ENCODE results near the gene EFCAB6.

EFCAB6 gene

DNA sequence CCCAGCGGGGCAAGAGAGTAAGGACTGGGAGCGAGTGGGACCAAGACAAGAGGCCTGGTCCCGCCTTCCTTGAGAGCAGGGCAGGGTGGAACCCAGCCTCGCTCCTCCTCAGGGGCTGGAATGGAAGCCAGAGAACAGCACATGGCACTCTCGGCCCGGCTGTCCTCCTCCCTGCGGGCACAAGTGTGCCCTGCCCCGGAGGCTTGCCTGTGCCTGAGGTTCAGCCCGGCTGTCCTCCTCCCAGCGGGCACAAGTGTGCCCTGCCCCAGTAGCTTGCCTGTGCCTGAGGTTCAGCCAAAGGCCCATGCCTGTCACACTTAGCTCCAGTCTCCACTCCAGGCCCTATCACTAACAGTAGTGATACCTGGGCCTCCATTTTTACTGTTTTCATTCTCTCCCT lies 26.1 kb upstream of the EFCAB6 start:
- no peak overlapping the region for H3K27ac ChIP-seq
- TF ChIP-seq, protein P1, sequence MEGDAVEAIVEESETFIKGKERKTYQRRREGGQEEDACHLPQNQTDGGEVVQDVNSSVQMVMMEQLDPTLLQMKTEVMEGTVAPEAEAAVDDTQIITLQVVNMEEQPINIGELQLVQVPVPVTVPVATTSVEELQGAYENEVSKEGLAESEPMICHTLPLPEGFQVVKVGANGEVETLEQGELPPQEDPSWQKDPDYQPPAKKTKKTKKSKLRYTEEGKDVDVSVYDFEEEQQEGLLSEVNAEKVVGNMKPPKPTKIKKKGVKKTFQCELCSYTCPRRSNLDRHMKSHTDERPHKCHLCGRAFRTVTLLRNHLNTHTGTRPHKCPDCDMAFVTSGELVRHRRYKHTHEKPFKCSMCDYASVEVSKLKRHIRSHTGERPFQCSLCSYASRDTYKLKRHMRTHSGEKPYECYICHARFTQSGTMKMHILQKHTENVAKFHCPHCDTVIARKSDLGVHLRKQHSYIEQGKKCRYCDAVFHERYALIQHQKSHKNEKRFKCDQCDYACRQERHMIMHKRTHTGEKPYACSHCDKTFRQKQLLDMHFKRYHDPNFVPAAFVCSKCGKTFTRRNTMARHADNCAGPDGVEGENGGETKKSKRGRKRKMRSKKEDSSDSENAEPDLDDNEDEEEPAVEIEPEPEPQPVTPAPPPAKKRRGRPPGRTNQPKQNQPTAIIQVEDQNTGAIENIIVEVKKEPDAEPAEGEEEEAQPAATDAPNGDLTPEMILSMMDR (conservative IDR thresholded peaks at IDR 0.05; ENCODE audit: low read depth): no peak
- ChIA-PET CTCF (no interaction called here), POLR2A (ENCODE audit: low non-redundant PET) (no interaction called here)
- no peak for DNase-seq (ENCODE audit: low spot score)

DNA sequence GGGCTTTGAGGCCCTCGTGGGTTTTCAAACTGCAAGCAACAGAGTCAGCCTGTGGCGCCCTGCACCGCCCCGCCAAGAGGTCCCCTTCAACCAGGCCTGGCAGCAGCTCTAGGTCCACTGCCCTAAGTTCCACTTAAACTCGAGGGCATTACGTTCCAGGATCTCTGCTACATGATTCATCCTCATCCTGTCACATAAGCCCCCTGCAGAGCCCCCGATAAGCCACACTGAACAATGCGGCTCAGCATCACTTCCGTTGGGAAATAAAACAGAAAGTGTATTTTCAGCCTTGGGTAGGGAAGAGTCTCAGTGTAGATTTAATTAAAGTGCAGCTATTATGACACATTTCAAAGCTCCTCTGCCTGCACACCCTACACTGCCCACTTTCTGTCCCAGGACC lies 25.6 kb upstream of the EFCAB6 start:
- no peak overlapping the region for H3K27ac ChIP-seq
- TF ChIP-seq, protein P1 (conservative IDR thresholded peaks at IDR 0.05; ENCODE audit: low read depth): no peak
- ChIA-PET POLR2A (ENCODE audit: low non-redundant PET) (no interaction called here), CTCF (interaction anchor here (0.5 kb wide), 1 partner anchor 11 kb away, joined by 3 read pairs; no protein-coding TSS in a partner anchor)
- DNase-seq (ENCODE audit: low spot score): no peak

DNA sequence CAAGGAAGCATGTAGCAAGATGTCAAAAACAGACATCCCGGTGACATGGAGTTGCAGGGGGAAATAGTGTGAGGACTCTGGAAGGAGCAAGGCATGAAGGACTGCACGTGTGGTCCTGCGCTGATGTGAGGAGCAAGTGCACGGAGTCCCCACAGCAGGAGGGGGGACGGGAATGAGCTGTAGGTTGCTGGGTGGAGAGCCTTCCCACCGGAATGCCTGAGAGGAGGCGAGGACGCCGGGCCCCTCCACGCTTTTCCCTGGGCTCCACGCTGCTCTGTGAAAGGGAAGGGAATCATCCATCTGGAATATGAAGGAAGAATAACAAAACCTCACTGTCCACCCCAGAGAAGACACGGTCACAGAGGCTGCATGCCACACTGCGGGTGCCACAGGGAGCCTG lies 23.6 kb upstream of the EFCAB6 start:
- TF ChIP-seq, protein P1 (conservative IDR thresholded peaks at IDR 0.05; ENCODE audit: low read depth): no peak
- CTCF ChIA-PET: interaction anchor here (0.6 to 0.7 kb wide), 2 partner anchors 625 to 994 kb away, joined by 4 read pairs; no protein-coding TSS in a partner anchor
- POLR2A ChIA-PET (ENCODE audit: low non-redundant PET): no interaction called here
- DNase-seq (ENCODE audit: low spot score): no peak
- no peak overlapping the region for H3K27ac ChIP-seq

DNA sequence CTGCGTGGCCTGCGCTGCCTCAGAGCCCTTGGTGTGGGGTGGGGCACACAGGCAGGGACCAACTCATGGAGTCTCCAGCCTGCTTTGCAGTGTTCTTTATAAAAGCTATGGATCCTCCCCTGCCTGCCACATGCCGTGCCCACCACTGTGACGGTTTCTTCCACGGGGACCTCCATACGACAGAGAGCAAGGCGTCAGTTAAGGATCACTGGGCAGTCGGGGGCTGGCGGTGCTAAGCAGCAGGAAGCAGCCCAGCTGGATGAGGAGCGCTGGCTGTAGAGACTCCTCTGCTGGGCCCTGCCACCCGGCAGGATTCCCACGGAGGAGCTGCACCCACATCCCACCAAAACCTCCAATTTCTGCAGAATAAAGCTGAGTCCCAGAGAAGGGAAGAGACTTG lies 23.1 kb upstream of the EFCAB6 start:
- TF ChIP-seq, protein P1 (conservative IDR thresholded peaks at IDR 0.05; ENCODE audit: low read depth): no peak
- no peak for DNase-seq (ENCODE audit: low spot score)
- ChIA-PET CTCF (interaction anchor here (0.6 to 0.7 kb wide), 2 partner anchors 30 to 994 kb away, joined by 4 read pairs; no protein-coding TSS in a partner anchor), POLR2A (ENCODE audit: low non-redundant PET) (no interaction called here)
- no peak overlapping the region for H3K27ac ChIP-seq

GRCh38 chr22:43833286-43834240 lies 21.5 kb upstream of the EFCAB6 start:
- CTCF ChIA-PET: interaction anchor here (0.6 kb wide), 1 partner anchor 14 kb away, joined by 3 read pairs; no protein-coding TSS in a partner anchor
- no peak for DNase-seq (ENCODE audit: low spot score)
- POLR2A ChIA-PET (ENCODE audit: low non-redundant PET): interaction anchor here (0.7 kb wide), 1 partner anchor 22 kb away, joined by 3 read pairs; the partner anchor contains the start of gene EFCAB6
- TF ChIP-seq, protein P1 (conservative IDR thresholded peaks at IDR 0.05; ENCODE audit: low read depth): no peak
- no peak overlapping the region for H3K27ac ChIP-seq

DNA sequence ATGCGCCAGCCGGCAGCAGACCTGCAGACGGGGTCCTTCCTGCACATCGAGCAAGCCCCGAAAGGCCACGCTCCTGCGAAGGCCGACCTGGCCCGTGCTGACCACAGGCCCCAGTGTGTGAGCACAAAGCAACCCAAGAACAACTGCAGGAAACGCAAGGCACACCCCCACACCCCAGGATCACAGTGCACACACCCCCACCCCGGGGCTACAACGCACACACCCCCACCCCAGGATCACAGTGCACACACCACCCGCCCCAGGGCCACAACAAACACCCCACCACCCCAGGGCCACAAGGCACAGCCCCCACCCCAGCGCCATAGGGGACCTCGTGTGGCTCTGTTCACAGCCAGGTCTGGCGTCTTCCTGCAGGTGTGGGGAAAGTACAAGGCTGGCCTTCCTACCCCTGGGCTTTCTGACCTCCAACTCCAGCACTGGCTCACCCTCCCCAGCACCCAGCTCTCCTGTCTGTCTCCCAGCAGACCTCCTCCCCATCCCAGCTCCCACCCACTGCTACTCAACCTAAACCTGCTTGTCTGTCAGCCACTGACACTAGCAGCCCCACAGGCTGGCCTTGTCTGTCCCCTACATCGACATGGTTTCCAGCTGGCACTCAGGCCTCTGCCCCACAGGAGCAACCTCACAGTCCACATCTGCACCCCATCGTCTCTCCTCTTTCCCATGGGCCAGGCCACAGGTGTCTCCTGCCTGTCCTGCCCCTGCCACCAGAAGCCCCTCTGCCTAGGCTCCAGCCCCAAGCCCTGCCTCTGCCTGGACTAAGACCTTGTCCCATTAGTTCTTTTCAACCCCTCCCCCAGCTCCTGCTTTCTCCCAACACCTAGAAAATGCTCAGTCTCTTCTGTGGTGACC lies 20.5 kb upstream of the EFCAB6 start:
- H3K27ac ChIP-seq: no peak overlapping the region
- no peak for DNase-seq (ENCODE audit: low spot score)
- TF ChIP-seq, protein P1 (conservative IDR thresholded peaks at IDR 0.05; ENCODE audit: low read depth): no peak
- POLR2A ChIA-PET (ENCODE audit: low non-redundant PET): no interaction called here
- CTCF ChIA-PET: no interaction called here

Data from RWPE1 (cell line).